ENCODE measurements around the gene ITPA.
"Not testable (repeated sequence)": the region's sequence is repeated elsewhere in the genome, so short reads cannot be mapped to it uniquely, and the experiment has no call there.

The ITPA gene

GRCh38 chr20:3173610-3174441, 35.5 kb upstream of the ITPA start:
- peak; percentile 92 for DNase-seq (ENCODE audit: low read depth)

- DNase-seq (ENCODE audit: low read depth) = no peak
Observed at GRCh38 chr20:3174442-3175261, 34.6 kb upstream of the ITPA start.

DNA sequence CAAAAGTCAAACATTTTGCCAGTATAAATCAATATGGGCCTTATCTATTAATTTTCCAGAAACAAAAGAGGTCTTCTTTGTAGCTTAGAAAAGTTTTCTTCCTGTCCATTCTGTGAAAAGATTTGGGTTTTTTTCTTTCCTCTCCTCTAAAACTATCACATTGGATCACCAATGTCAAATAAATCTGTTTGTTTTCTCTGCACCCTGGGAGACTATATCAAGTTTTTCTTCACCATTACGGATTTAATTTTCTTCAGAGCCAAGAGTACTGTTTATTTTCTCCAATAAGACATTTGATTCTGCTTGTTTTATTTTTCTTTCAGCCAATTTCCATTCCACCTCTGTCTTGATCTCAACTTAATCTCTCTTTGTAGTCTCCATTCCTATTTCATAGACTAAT, 34.0 kb upstream of the ITPA start:
- no peak for DNase-seq (ENCODE audit: low read depth)

GRCh38 chr20:3177746-3178485, 31.4 kb upstream of the ITPA start:
- no peak for DNase-seq (ENCODE audit: low read depth)

DNA sequence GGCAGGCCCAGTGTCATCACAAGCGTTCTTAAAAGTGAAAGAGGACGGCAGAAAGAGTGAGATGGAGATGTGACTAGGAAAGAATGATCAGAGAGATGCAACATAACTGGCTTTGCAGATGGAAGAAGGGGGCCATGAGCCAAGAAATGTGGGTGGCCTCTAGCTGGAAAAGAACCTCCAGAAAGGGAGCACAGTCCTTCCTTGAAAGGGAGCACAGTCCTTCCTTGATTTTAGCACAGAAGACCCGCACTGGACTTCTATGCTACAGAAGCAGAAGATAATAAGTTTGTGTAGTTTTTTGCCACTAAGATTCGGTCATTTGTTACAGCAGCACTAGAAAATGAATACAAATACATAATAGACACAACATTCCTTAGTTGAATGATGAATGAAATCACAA, 29.0 kb upstream of the ITPA start:
- no peak for DNase-seq (ENCODE audit: low read depth)

- DNase-seq (ENCODE audit: low read depth) = no peak
Observed at GRCh38 chr20:3181270-3181669, 28.0 kb upstream of the ITPA start.

DNA sequence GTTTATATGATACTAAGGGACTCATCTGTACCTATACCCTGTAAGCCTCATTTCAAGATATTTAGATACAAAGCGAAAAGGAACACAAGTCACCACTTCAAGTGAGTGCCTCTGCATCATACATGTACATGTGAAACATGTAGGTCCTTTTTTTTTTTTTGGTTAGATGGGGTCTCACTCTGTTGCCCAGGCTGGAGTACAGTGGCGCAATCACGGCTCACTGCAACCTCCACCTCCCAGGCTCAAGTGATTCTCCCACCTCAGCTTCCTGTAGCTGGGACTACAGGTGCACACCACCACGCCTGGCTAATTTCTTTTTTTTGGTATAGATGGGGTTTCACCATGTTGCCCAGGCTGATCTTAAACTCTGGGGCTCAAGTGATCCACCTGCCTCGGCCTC, 26.9 kb upstream of the ITPA start:
- DNase-seq (ENCODE audit: low read depth) = not testable (repeated sequence)

DNA sequence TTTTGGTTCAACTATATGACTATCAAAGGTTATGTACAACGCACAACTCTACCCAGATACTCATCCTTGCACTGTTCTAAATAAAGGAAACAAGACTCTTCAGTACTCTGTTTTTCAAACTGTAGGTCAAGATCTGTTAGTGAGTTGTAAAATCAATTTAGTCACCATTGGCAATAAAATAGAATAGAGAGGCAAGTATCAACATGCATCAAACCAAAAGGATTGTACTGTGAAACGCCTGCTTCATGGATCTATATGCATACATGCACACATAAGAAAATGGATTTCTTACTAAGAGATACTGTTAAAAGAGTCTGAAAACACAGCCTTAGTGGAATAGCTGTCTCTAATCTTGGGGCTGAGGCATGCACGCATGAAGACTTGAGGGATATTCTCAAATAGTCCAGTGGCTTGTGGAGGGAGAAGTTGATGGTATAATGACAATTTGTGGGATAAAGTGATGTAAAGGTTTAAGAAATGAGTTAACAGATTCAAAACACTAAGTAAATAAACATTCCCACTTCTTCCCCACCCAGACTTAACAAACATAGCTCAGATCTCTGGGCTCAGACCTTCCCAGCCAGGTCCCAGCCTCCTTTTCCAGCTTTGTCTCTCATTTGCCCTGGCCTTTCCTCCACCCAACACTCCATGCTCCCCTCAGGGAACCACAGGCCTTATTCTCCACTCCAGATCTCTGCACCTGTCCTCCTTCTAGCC, 25.2 kb upstream of the ITPA start:
- DNase-seq (ENCODE audit: low read depth) = no peak

GRCh38 chr20:3187861-3188260, 21.4 kb upstream of the ITPA start:
- not testable (repeated sequence) for DNase-seq (ENCODE audit: low read depth)

GRCh38 chr20:3188823-3189413, 20.4 kb upstream of the ITPA start:
- no peak for DNase-seq (ENCODE audit: low read depth)

GRCh38 chr20:3189561-3190131, 19.7 kb upstream of the ITPA start:
- no peak for DNase-seq (ENCODE audit: low read depth)

- DNase-seq (ENCODE audit: low read depth) = no peak
Observed at GRCh38 chr20:3190681-3191111, 18.6 kb upstream of the ITPA start.

DNA sequence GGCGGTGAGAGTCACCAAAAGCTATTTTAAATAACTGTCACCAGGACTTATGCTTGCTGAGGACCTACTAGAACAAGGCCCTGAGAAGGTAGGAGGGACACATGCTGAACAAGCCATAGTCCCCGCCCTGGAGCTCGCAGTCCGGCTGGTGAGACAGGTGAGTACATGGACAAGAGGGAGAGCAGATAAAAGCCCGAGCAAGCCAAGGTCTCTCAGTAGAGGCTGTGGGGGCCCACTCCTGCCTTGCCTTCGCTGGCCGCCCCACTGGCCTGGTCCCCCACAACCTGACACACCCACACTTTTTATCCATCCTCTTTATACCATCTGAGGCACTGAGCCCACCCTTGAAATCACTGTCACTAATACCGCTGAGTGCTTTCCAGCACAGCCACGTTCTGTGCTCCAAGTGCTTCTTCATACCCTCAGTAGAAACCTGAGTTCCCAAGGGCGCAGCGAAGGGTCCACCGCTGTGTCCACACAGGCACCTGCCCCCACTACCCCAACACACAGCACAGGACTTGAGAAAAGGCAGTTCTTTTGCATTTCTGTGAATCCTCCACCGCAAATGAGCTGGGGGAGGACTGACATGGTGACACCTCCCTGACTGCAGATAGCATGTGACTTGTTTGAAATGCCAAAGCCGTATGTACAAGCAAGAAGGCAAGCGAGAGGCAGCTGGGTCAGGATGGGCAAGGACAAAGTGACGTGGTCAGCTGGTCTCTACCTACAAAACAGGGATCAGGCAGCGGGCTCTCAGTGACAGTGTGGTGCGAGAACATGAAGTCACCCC, 16.9 kb upstream of the ITPA start:
- DNase-seq (ENCODE audit: low read depth) = no peak

GRCh38 chr20:3193806-3194616, 15.3 kb upstream of the ITPA start:
- DNase-seq (ENCODE audit: low read depth) = no peak

- no peak for DNase-seq (ENCODE audit: low read depth)
Observed at GRCh38 chr20:3194617-3195280, 14.5 kb upstream of the ITPA start.

GRCh38 chr20:3195590-3196237, 13.6 kb upstream of the ITPA start:
- no peak for DNase-seq (ENCODE audit: low read depth)

- DNase-seq (ENCODE audit: low read depth) = no peak
Observed at GRCh38 chr20:3199206-3199605, 10.1 kb upstream of the ITPA start.

All from activated T-cell treated with anti-CD3 and anti-CD28 coated beads for 48 hours (primary cell).